ENCODE data around the gene DHPS.
A peak's percentile ranks its signal among the peaks of the same experiment; 100 is the strongest.
"Not testable (repeated sequence)": the region's sequence is repeated elsewhere in the genome, so short reads cannot be mapped to it uniquely, and the experiment has no call there.

Gene DHPS

DNA sequence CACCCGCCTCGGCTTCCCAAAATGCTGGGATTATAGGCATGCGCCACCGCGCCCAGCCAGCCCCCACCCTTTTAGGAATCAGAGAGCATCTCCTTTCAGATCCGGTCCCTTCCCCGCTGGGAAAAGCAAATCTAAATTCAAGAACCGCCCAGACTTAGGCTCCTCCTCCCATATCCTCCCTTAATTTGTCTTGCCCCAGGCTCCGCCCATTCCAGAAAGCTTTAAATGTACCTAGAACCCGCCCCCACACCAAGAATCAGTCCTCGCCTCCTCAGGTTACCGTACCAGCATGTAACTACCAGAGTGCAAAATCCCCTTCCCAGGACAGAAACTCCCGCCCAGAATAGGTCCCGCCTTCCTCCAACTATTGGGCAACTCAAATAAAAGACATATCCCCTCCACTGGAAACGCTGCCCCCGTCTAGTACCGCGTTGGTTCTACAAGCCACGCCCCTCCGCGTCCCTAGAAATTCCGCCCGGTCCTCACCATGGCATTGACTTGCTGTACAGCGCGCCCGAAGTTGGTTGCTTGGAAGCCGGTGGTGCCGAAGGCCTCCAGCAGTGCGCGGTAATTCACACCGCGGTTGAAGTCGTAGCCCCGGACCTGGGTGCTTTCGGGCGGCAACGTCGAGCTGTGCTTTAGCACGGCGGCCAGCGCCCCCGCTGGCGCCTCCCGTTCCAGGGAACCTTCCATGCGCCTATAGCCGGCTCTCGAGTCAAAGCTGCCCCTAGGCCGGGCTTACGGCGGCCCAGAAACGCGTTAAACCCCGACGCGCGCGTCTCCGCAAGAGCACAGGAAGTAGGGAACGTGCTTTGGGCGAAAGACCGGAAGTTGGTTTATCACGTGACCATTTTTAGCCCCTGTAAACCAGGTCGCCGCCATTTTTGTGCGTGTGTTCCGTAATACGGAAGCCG, at the start of gene DHPS:
Gene DHPS, minus strand, starts transcription at position 807 of the 914 bp plus-strand sequence. Its CDS starts 114 bp downstream, at position 693.
- Mint-ChIP-seq H3K36me3 (ENCODE audit: low read depth) (peaks cover 24% of the 10 kb centered on the region), H3K9me3 (no peaks in the 10 kb centered on the region), H3K27me3 (ENCODE audit: low read depth) (no peaks in the 10 kb centered on the region), H3K4me3 (peak within 1 kb of the TSS; percentile 95), H3K27ac (peak within 1 kb of the TSS; percentile 94), H3K4me1 (ENCODE audit: low read depth) (peaks cover 13% of the 10 kb centered on the region)

DNA sequence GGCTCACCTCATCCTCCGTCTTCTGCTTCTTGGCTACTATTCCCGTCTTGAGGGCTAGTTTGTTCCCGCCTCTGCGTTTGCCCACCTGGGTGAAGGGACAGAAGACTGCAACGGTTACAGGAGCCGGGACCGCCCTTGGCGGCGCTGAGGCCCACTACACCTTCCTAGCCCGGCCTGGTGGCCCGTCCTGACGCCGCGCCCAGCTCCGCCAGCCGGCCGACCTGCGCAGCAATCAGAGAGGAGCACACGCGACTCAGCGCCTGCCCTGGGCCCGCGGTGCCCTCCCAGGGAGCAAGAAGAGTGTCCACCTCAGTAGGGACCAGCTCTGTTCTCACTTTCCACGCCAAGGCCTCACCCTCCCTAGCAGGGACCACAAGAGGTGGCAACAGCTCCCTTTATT, 49.7 kb upstream of the DHPS start:
- H3K4me3 Mint-ChIP-seq = no peak overlapping the region

DNA sequence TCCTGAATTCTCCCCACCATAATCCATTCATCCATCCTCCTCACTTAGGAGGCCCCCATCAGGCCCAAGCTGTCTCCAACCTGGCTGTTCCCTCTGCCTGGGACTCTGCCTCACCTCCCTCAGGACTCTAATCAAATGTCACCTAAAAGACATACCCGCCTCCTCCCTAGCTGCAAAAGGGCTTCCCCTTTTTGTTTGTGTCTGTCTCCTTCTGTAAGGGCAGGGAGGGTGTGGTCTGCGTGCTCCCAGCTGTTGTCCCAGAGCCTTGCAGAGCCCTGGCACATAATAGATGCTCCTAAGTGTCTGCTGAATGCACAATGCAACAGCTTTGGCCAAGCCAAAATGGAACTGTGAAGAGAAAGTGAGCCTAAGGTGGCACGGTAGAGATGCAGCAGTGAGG, 48.4 kb upstream of the DHPS start:
- no peak overlapping the region for H3K4me3 Mint-ChIP-seq
- no peak overlapping the region for H3K27ac Mint-ChIP-seq
- H3K9me3 Mint-ChIP-seq = no peaks in the 10 kb centered on the region
- peaks cover 30% of the 10 kb centered on the region for H3K36me3 Mint-ChIP-seq (ENCODE audit: low read depth)
- peaks cover 20% of the 10 kb centered on the region for H3K4me1 Mint-ChIP-seq (ENCODE audit: low read depth)
- H3K27me3 Mint-ChIP-seq (ENCODE audit: low read depth) = no peaks in the 10 kb centered on the region

More for the DNA sequence above, 49.7 kb upstream of the DHPS start:
- H3K9me3 Mint-ChIP-seq = no peaks in the 10 kb centered on the region
- H3K36me3 Mint-ChIP-seq (ENCODE audit: low read depth) = peaks cover 30% of the 10 kb centered on the region
- H3K4me1 Mint-ChIP-seq (ENCODE audit: low read depth) = peaks cover 20% of the 10 kb centered on the region
- no peaks in the 10 kb centered on the region for H3K27me3 Mint-ChIP-seq (ENCODE audit: low read depth)
- no peak overlapping the region for H3K27ac Mint-ChIP-seq

DNA sequence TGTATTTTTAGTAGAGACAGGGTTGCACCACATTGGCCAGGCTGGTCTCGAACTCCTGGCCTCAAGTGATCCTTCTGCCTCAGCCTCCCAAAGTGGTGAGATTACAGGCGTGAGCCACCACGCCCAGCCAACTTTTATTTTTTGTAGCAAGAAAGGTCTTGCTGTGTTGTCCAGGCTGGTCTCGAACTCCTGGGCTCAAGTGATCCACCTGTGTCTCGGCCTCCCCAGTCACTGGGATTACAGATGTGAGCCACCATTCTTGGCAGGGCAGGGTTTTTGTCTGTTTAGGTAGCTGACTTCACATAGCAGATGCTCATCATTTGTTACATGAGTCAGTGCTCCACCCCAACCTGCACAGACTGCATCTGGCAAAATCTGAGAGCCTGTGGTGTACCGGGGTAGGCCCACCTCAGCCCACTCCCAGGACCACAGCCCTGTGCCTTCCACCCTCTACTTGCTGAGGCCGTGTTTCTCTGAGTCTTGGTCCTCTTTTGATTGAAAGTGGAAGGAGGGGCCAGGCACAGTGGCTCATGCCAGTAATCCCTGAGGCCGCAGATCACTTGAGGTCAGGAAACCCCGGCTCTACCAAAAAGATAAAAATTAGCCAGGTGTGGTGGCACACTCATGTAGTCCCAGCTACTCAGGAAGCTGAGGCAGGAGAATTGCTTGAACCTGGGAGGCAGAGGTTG, 46.2 kb upstream of the DHPS start:
- H3K4me1 Mint-ChIP-seq (ENCODE audit: low read depth) = peaks cover 22% of the 10 kb centered on the region
- H3K36me3 Mint-ChIP-seq (ENCODE audit: low read depth) = peaks cover 29% of the 10 kb centered on the region
- H3K9me3 Mint-ChIP-seq = no peaks in the 10 kb centered on the region
- no peak overlapping the region for H3K4me3 Mint-ChIP-seq
- no peaks in the 10 kb centered on the region for H3K27me3 Mint-ChIP-seq (ENCODE audit: low read depth)
- H3K27ac Mint-ChIP-seq = no peak overlapping the region

DNA sequence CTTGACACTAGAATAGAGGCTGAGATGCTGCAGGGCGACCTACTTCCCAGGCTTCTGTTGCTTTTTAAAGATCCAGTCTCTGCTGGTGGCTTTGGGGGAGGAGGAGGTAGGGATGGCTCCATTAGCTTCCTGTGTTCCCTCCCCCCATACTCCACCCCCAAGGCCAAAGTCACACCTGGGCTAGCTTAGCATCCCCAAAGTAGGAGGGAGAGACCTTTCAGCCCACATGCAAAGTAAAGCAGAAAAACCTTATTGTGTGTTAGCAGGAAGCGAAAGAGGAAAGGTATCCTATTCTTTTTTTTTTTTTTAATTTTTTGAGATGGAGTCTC, 45.3 kb upstream of the DHPS start:
- Mint-ChIP-seq H3K4me3 (no peak overlapping the region), H3K4me1 (ENCODE audit: low read depth) (peaks cover 22% of the 10 kb centered on the region), H3K27me3 (ENCODE audit: low read depth) (no peaks in the 10 kb centered on the region), H3K36me3 (ENCODE audit: low read depth) (peaks cover 25% of the 10 kb centered on the region), H3K27ac (no peak overlapping the region), H3K9me3 (no peaks in the 10 kb centered on the region)

DNA sequence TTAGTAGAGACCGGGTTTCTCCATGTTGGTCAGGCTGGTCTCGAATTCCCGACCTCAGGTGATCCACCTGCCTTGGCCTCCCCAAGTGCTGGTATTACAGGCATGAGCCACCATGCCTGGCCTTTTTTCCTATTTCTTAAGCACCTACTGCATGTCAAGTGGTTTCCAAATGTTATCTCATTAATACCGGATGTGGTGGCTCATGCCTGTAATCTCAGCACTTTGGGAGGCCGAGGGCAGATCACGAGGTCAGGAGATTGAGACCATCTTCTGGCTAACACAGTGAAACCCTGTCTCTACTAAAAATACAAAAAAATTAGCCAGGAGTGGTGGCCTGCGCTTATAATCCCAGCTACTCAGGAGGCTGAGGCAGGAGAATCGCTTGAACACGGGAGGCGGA, 43.9 kb upstream of the DHPS start:
- H3K27me3 Mint-ChIP-seq (ENCODE audit: low read depth); H3K9me3 Mint-ChIP-seq; H3K4me3 Mint-ChIP-seq; H3K27ac Mint-ChIP-seq: not testable (repeated sequence)
- Mint-ChIP-seq H3K36me3 (ENCODE audit: low read depth) (peaks cover 22% of the 10 kb centered on the region), H3K4me1 (ENCODE audit: low read depth) (peaks cover 28% of the 10 kb centered on the region)

DNA sequence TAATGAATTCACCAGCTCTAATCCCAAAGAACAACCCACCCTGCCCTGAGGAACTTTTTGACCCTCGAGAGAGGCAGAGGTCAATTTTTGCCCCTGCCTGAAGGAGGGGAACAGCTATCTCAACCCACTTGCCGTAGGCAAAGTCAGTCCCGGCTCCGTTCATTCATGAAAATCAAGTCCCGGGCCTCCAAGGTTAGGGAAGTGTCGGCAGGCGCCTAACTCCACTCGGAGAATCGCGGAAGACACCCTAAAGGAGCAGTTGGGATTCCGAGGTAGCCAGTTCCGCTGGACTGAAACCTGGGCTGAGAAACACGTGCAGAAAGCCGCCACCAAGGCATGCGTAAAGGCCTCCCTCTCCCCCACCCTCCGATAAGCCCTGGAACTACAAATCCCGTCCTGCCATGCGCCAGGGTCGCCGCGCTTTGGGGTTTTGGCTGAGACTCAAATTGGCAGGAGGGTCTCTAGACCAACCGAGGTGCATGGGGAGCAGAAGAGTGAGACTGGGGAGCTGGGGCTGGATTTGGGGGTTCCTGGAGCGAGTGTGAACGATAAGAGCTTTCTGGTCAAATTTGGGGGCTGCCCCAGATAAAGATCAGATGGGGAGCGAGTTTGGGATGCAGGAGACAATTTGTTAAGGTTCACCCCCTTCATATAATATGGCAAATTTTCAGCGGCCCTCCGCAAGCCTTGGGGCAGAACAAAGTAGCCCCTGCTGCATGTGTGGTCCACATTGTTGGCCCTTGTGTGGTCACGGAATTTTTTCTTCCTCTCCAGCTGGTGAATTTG, 42.2 kb upstream of the DHPS start, which contains the start of gene TNPO2:
Gene TNPO2, minus strand, starts transcription at position 292 of the 786 bp plus-strand sequence. CDS start 2,955 bp downstream, outside the sequence.
- Mint-ChIP-seq H3K27ac (peak within 1 kb of the TSS; percentile 89), H3K4me1 (ENCODE audit: low read depth) (peaks cover 26% of the 10 kb centered on the region), H3K36me3 (ENCODE audit: low read depth) (peaks cover 13% of the 10 kb centered on the region), H3K27me3 (ENCODE audit: low read depth) (no peaks in the 10 kb centered on the region), H3K9me3 (no peaks in the 10 kb centered on the region), H3K4me3 (peak within 1 kb of the TSS; percentile 94)

DNA sequence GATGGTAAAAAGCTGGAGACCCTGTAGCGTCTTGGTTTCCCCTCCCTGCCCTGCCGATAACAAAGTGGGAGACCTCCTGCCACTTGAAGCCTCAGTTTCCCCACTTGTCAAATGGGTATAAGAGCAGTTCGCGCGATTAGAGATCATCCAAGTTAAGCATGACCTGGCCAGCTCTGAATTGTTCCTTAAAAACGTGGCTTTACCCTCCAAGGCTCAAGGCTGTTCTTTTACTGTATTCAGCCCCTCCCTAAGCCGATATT, 41.6 kb upstream of the DHPS start:
- peak overlapping the region; percentile 89 for H3K27ac Mint-ChIP-seq
- no peaks in the 10 kb centered on the region for H3K9me3 Mint-ChIP-seq
- H3K4me3 Mint-ChIP-seq = peak overlapping the region; percentile 94
- no peaks in the 10 kb centered on the region for H3K27me3 Mint-ChIP-seq (ENCODE audit: low read depth)
- peaks cover 26% of the 10 kb centered on the region for H3K4me1 Mint-ChIP-seq (ENCODE audit: low read depth)
- H3K36me3 Mint-ChIP-seq (ENCODE audit: low read depth) = peaks cover 18% of the 10 kb centered on the region

DNA sequence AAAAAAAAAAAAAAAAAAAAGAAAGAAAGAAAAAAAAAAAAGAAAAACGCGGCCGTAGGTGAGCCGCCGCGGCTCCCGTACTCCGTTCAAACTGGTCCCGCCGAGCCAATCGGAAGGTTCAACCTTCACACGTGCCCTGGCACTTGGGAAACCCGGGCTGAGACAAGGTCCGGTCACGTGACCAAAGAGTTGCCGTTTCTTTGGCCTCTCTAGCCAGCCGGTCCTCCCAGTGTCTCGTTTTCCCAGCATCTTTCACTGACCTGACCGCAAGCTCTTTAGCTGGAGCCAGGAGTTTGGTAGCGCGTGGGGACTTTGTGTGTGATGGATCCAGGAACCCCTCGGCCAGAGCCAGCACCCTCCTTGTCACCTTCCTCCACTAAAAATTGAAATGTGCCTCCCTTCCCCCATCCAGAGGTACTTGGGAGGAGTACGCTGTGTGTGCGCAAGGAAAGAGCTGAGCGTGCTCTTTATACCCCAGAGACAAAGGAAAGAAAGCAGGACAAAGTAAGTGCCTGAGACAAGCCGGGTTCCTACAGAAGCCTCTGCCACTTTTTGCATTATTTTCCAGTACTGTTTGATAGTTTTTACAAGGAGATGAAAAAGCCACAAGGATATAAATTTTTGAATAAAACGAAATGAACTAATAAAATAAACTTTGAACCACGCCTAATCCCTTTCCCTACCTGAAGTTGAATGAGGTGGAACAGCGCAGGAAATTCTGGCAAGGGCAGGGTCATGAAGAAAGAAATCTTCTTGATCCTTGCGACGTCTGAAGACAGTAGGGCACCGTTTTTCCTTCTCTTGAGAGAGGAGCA, 41.1 kb upstream of the DHPS start:
- Mint-ChIP-seq H3K4me3 (peak overlapping the region; percentile 94), H3K9me3 (no peaks in the 10 kb centered on the region), H3K27me3 (ENCODE audit: low read depth) (no peaks in the 10 kb centered on the region), H3K36me3 (ENCODE audit: low read depth) (peaks cover 18% of the 10 kb centered on the region), H3K4me1 (ENCODE audit: low read depth) (peaks cover 26% of the 10 kb centered on the region), H3K27ac (peak overlapping the region; percentile 89)

DNA sequence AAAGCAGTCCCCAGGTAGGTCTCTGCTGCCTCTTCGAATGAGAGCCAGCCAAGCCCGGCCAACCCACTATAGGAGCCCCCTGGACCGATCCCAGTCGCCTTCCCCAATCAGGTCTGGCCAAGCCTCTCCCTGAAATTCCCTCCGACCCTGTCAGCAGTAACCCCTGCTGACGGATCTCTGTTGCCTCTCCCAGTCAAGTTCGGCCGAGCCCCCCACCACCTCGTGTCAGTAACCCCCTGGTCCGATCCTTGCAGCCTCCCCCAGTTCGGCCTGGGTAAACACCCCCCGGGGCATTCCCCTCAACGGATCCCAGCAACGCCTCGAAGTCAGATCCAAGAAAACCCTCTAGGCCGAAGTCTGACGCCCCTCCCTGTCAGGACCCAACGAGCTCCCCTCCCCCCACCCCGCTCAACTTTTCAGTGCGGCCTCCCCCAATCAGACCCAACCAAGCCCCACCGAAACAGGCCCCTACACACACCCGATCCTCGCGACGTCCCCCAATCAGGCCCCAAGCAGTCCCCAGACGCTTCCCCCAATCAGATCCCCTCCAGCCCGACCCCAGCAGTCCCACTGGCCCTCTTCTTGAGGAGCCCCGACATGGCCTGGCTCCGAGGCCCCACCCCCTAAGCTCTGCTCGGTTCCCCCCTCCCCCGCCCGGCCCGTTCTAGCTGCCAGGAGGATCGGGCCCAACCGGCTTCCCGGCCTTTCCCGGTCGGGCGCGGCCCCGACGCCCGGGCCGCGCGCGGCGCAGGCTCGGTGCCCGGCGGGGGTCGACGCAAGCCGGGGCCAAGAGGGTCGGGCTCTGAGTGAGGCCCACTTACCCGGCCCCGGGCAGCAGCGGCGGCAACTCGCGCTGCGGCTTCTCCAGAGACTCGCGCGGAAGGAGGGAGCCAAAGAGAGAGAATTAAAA, 40.2 kb upstream of the DHPS start:
- H3K4me1 Mint-ChIP-seq (ENCODE audit: low read depth) = peaks cover 26% of the 10 kb centered on the region
- H3K4me3 Mint-ChIP-seq = peak overlapping the region; percentile 94
- H3K27me3 Mint-ChIP-seq (ENCODE audit: low read depth) = no peaks in the 10 kb centered on the region
- H3K9me3 Mint-ChIP-seq = no peaks in the 10 kb centered on the region
- peaks cover 17% of the 10 kb centered on the region for H3K36me3 Mint-ChIP-seq (ENCODE audit: low read depth)
- H3K27ac Mint-ChIP-seq = peak overlapping the region; percentile 92

DNA sequence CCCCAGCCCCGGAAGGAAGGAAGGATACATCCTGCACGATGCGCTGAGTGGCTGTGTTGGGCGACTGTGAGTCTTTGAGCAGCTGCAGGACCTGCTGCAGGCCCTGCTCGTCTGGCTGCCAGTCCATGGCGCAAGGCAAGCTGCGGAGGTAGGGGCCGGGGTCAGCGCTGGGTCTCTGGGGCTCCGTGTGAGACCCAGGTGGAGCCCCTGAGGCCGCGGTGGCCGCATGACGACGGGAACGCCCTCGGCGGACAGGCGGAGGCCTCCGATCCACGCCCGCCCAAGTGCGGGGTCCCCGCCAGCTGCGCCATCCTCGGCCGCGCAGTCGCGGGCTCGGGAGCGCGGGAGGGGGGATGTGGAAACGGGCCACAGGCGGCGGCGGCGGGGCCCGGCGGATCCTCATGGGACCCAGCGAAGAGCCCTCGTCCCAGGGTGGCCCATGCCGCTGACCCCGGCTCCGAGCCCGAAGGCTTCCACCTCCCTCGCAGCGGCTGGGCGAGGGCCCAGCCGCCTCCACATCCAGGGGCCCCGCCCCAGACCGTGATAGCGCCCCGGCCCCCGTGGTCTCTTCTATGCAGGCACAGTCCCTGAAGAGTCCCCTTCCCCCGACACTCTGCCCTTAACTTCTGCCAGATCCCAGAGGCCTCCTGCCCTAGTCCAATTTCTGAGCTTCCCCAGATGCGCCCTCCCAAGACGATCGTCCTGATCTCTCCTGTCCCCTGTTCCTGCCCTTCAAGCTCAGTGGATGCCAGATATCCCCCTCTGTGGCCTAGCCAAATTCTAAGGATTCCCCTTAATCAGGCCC, 39.4 kb upstream of the DHPS start:
- Mint-ChIP-seq H3K9me3 (no peaks in the 10 kb centered on the region), H3K4me1 (ENCODE audit: low read depth) (peaks cover 26% of the 10 kb centered on the region), H3K27me3 (ENCODE audit: low read depth) (no peaks in the 10 kb centered on the region), H3K36me3 (ENCODE audit: low read depth) (peaks cover 12% of the 10 kb centered on the region), H3K4me3 (peak overlapping the region; percentile 93), H3K27ac (peak overlapping the region; percentile 92)

DNA sequence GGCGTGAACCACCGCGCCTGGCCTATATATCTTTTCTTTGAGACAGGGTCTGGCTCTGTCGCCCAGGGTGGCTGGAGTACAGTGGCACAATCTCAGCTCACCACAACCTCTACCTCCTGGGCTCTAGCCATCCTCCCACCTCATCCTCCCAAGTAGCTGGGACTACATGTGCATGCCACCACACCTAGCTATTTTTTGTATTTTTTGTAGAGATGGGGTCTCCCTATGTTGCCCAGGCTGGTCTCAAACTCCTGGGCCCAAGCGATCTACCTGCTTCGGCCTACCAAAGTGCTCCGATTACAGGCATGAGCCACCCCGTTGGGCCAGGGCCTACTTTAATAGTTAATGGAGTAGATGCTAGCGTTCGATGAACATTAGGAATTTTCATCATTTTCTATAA, 38.6 kb upstream of the DHPS start:
- Mint-ChIP-seq H3K9me3 (no peaks in the 10 kb centered on the region), H3K4me1 (ENCODE audit: low read depth) (peaks cover 26% of the 10 kb centered on the region)

More for the DNA sequence above, 38.6 kb upstream of the DHPS start:
- peaks cover 16% of the 10 kb centered on the region for H3K36me3 Mint-ChIP-seq (ENCODE audit: low read depth)
- H3K27ac Mint-ChIP-seq = peak overlapping the region; percentile 76
- no peaks in the 10 kb centered on the region for H3K27me3 Mint-ChIP-seq (ENCODE audit: low read depth)
- H3K4me3 Mint-ChIP-seq = peak overlapping the region; percentile 85

Measured in T-helper 1 cell treated with Interleukin-12 subunit alpha and Interleukin-12 subunit beta and Interleukin-4 antibody, amounts not matched to agents 30 μg/mL and 1 μg/mL, for 36 hours (primary cell).